Neural cell (in vitro differentiated cells): Measurements from ENCODE around the gene PCDH17.

Experiments used
- EP300 ChIP-seq: fragments of 450-650 bp; conservative IDR thresholded peaks from 2 replicates; pipeline ENCODE4 v1.6.1; 2014; ENCODE audit warnings: antibody characterized with exemption, mild to moderate bottlenecking, moderate library complexity; ENCODE audit not compliant: poor library complexity, severe bottlenecking
- MXI1 ChIP-seq: fragments of 450-650 bp; conservative IDR thresholded peaks from 2 replicates; pipeline ENCODE4 v1.6.1; 2014; ENCODE audit warnings: antibody characterized with exemption, mild to moderate bottlenecking; ENCODE audit not compliant: poor library complexity, severe bottlenecking
- TF ChIP-seq, protein P1 (sequence below): fragments of 450-650 bp; IDR thresholded peaks from 2 replicates; pipeline ENCODE4 v1.5.1; 2014; ENCODE audit warnings: antibody characterized with exemption, mild to moderate bottlenecking, moderate library complexity; ENCODE audit not compliant: poor library complexity, severe bottlenecking

DNA sequence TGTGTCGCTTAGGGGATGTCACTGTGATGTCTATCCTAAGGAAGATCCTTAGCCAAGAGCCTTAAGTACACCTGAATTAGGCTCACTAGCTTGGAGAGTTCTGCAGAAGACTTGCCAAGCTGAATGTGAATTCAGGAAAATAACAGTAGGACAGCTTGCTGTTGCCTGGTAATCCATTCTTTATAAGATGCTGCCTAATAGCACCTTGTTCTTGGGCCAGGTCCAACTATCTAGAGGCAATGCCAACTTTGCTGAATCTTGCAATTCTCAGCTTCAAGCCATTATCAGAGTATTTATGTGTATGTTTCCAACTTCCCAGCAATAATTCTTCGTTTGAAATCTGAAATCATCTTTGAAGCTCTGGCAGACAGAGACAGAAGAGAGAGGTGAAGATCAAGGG is 102.8 kb downstream of the PCDH17 start:
- TF ChIP-seq, protein P1, sequence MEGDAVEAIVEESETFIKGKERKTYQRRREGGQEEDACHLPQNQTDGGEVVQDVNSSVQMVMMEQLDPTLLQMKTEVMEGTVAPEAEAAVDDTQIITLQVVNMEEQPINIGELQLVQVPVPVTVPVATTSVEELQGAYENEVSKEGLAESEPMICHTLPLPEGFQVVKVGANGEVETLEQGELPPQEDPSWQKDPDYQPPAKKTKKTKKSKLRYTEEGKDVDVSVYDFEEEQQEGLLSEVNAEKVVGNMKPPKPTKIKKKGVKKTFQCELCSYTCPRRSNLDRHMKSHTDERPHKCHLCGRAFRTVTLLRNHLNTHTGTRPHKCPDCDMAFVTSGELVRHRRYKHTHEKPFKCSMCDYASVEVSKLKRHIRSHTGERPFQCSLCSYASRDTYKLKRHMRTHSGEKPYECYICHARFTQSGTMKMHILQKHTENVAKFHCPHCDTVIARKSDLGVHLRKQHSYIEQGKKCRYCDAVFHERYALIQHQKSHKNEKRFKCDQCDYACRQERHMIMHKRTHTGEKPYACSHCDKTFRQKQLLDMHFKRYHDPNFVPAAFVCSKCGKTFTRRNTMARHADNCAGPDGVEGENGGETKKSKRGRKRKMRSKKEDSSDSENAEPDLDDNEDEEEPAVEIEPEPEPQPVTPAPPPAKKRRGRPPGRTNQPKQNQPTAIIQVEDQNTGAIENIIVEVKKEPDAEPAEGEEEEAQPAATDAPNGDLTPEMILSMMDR = no peak
- TF ChIP-seq EP300 (no peak), MXI1 (no peak)
